WI38 (cell line): ENCODE data around the gene FMNL2.
"Not testable (repeated sequence)": the region's sequence is repeated elsewhere in the genome, so short reads cannot be mapped to it uniquely, and the experiment has no call there.

Experiments used
- H3K4me3 ChIP-seq: 2 replicates; pipeline ENCODE4 v1.5.1; 2011; ENCODE audit warnings: low read depth, mild to moderate bottlenecking, control low read depth, low read length
- TF ChIP-seq, protein P1 (sequence below): IDR thresholded peaks from 2 replicates; pipeline ENCODE4 v1.5.1; 2012; ENCODE audit warnings: low read depth, mild to moderate bottlenecking, control low read depth, low read length

Gene FMNL2

GRCh38 chr2:152387041-152387440, 52.1 kb downstream of the FMNL2 start:
- H3K4me3 ChIP-seq = no peak overlapping the region
- TF ChIP-seq, protein P1, sequence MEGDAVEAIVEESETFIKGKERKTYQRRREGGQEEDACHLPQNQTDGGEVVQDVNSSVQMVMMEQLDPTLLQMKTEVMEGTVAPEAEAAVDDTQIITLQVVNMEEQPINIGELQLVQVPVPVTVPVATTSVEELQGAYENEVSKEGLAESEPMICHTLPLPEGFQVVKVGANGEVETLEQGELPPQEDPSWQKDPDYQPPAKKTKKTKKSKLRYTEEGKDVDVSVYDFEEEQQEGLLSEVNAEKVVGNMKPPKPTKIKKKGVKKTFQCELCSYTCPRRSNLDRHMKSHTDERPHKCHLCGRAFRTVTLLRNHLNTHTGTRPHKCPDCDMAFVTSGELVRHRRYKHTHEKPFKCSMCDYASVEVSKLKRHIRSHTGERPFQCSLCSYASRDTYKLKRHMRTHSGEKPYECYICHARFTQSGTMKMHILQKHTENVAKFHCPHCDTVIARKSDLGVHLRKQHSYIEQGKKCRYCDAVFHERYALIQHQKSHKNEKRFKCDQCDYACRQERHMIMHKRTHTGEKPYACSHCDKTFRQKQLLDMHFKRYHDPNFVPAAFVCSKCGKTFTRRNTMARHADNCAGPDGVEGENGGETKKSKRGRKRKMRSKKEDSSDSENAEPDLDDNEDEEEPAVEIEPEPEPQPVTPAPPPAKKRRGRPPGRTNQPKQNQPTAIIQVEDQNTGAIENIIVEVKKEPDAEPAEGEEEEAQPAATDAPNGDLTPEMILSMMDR = no peak

DNA sequence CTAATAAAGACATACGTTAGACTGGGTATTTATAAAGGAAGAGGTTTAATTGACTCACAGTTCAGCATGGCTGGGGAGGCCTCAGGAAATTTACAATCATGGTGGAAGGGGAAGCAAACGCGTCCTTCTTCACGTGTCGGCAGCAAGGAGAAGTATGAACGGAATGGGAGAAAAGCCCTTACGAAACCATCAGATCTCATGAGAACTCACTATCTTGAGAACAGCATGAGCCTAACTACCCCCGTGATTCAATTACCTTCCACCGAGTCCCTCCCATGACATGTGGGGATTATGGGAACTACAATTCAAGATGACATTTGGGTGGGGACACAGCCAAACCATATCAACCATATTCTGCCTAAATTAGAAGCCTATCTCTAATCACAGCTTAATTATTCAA, 53.3 kb downstream of the FMNL2 start:
- not testable (repeated sequence) for H3K4me3 ChIP-seq

GRCh38 chr2:152389483-152389882, 54.5 kb downstream of the FMNL2 start:
- TF ChIP-seq, protein P1 = no peak
- H3K4me3 ChIP-seq = no peak overlapping the region

GRCh38 chr2:152390837-152391236, 55.9 kb downstream of the FMNL2 start:
- TF ChIP-seq, protein P1 = no peak
- no peak overlapping the region for H3K4me3 ChIP-seq

DNA sequence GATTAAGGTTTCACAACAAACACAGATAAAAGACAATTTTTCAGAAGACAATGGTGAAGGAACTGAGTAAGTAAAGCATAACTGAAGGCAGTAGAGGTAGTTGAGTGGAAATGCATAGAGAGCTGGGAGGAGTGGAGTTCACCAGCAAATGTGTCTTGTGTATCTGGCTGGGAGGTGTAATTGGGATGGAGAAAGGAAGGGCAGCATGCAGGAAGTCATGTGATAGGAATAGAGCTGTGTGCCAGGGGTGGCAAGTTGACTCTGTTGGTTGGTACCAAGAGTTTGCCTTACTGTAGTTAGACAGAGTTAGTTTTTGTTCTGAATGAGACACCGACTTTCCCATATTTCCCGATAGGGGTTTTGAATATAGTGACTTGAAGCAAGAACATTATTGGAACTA, 56.3 kb downstream of the FMNL2 start:
- TF ChIP-seq, protein P1 = no peak
- H3K4me3 ChIP-seq = no peak overlapping the region

DNA sequence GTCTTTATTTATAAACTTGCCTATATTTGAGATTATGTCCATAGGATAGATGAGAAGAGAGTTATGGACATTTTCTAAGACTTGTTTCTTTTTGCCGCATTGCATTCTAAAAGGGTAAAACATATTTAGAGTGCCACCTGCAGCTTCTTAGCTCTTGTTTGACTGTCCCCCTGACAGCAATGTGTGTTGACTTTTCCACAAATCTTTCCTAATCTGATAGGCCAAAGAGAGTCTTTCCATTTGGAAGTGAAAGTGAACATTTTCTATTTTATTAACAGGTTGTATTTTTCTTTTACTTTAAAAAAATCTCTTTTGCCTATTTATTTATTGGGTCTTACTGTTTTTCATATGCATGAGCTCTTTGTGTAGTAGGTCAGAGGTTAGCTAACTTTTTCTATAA, 58.4 kb downstream of the FMNL2 start:
- TF ChIP-seq, protein P1 = no peak
- H3K4me3 ChIP-seq = no peak overlapping the region

- TF ChIP-seq, protein P1 = no peak
- no peak overlapping the region for H3K4me3 ChIP-seq
Measured at GRCh38 chr2:152394326-152394725, 59.4 kb downstream of the FMNL2 start.

DNA sequence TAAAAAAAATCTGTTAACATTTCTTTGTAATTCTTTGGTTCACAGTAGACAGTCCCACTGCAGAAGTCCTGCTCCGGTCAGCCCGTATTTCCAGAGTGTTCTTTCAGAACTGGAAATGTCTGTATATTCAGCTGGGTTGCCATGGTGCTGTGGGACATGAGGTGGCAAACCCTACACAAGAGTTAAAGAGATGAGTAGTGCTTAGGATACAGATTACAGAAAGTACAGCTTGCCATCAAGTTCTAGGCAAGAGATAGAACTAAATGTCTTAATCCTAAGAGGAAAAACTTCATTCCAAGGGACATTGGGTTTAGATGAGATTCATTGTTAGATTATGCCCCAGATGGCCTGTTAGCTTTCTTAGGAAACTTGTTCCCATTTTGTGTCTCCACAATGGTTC, 60.1 kb downstream of the FMNL2 start:
- TF ChIP-seq, protein P1 = no peak
- H3K4me3 ChIP-seq = no peak overlapping the region
